GM23338 (cell line): ENCODE measurements around the gene ATG9B.

Experiments
- POLR2AphosphoS5 ChIP-seq: IDR thresholded peaks from 2 replicates; pipeline ENCODE4 v1.6.1; 2016; ENCODE audit warnings: antibody characterized with exemption, low read depth
- TF ChIP-seq, protein P1 (sequence below), 2 experiments: fragments of 200-600 bp in 1 of 2; sonication (generic) in 1 of 2; conservative IDR thresholded peaks; 2 replicates each; pipeline versions ENCODE4 v1.5.1 to v1.6.1; 2016 to 2017; ENCODE audit warnings: antibody characterized with exemption in 2 of 2, low read depth in 2 of 2, mild to moderate bottlenecking in 2 of 2, moderate library complexity in 1 of 2

DNA sequence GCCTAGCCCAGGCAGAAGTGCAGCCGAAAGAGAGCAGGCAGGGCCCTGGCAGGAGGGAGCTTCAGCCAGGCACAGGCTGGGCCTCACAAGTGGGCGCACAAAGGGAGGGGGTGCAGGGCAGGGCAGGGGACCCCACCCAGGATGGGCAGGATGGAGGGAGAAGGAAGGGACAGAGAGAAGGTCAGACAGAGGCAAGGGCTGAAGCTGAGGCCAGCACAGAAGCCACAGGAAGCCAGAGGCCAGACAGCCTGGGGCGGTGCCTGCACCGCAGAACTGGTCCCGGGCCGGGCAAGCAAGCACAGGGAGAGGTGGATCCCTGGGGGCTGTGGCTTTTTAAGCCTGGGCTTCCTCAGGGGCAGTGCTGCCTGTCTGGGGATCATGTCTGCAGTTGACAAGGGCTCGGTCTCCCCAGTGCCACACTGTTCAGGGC, 16.8 kb downstream of the ATG9B start:
- TF ChIP-seq, protein P1, sequence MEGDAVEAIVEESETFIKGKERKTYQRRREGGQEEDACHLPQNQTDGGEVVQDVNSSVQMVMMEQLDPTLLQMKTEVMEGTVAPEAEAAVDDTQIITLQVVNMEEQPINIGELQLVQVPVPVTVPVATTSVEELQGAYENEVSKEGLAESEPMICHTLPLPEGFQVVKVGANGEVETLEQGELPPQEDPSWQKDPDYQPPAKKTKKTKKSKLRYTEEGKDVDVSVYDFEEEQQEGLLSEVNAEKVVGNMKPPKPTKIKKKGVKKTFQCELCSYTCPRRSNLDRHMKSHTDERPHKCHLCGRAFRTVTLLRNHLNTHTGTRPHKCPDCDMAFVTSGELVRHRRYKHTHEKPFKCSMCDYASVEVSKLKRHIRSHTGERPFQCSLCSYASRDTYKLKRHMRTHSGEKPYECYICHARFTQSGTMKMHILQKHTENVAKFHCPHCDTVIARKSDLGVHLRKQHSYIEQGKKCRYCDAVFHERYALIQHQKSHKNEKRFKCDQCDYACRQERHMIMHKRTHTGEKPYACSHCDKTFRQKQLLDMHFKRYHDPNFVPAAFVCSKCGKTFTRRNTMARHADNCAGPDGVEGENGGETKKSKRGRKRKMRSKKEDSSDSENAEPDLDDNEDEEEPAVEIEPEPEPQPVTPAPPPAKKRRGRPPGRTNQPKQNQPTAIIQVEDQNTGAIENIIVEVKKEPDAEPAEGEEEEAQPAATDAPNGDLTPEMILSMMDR (conservative IDR thresholded peaks at IDR 0.05; ENCODE audit: low read depth in 2 of 2), result no peak
- no peak for TF ChIP-seq POLR2AphosphoS5
